SK-N-SH (cell line): ENCODE measurements around the gene CSRNP2. TPM values are rescaled to one million over a fixed set of nuclear protein-coding genes. Genes with fewer than 3 reads are reported as not detected.

Source experiments
- CTCF ChIA-PET: fragments of 300-600, 350-600 bp; formaldehyde crosslinking; extraction: SDS; loops from one replicate; lab custom pipeline; 2021; lab: Yijun Ruan, JAX
- POLR2A ChIA-PET: fragments of 350-600 bp; sonication (Branson Sonifier 250); formaldehyde crosslinking; extraction: SDS; loops from one replicate; lab custom pipeline; 2020; ENCODE audit warnings: antibody characterized with exemption, inconsistent platforms; lab: Yijun Ruan, JAX
- DNase-seq: peaks from one replicate; pipeline ENCODE4 v3.0.0; 2012
- H2AFZ ChIP-seq: fragments of 200-600 bp; sonication (generic); 2 replicates; pipeline ENCODE4 v1.8.1; 2016; ENCODE audit warnings: antibody characterized with exemption, mild to moderate bottlenecking, low read depth
- H3F3A ChIP-seq: fragments of 200-600 bp; sonication (generic); replicated peaks from 2 replicates; pipeline ENCODE3; 2016; ENCODE audit warnings: antibody characterized with exemption, mild to moderate bottlenecking; ENCODE audit not compliant: insufficient read depth
- H3K27ac ChIP-seq, 2 experiments: fragments of 200-500 bp in 1 of 2; fragments of 200-600 bp in 1 of 2; sonication (Bioruptor generic) in 1 of 2; sonication (generic), shearing (Covaris generic) in 1 of 2; 2 replicates each; pipeline versions ENCODE4 v1.5.1 to v1.6.1; 2014 to 2016; ENCODE audit warnings: low read depth in 2 of 2, inconsistent platforms in 1 of 2, low read length in 1 of 2, mild to moderate bottlenecking in 1 of 2, mixed read lengths in 1 of 2
- H3K27me3 ChIP-seq: fragments of 200-600 bp; sonication (generic), shearing (Covaris generic); 2 replicates; pipeline ENCODE4 v1.6.1; 2016; ENCODE audit warnings: mixed run types; ENCODE audit not compliant: insufficient read depth
- H3K36me3 ChIP-seq, 2 experiments: fragments of 200-500 bp in 1 of 2; fragments of 200-600 bp in 1 of 2; sonication (Bioruptor generic) in 1 of 2; sonication (generic) in 1 of 2; replicated peaks in 1 of 2; 2 replicates each; pipeline versions ENCODE3 to v1.5.1; 2014 to 2016; ENCODE audit warnings: low read length in 1 of 2, mild to moderate bottlenecking in 1 of 2; ENCODE audit not compliant: insufficient read depth in 2 of 2, control insufficient read depth in 1 of 2
- H3K4me1 ChIP-seq, 2 experiments: fragments of 200-500 bp in 1 of 2; fragments of 200-600 bp in 1 of 2; sonication (Bioruptor generic) in 1 of 2; sonication (generic), shearing (Covaris generic) in 1 of 2; 2 replicates each; pipeline versions ENCODE4 v1.5.1 to v1.6.1; 2014 to 2016; ENCODE audit warnings: low read depth in 1 of 2, low read length in 1 of 2, mixed run types in 1 of 2; ENCODE audit not compliant: insufficient read depth in 2 of 2, control insufficient read depth in 1 of 2
- H3K4me2 ChIP-seq: fragments of 200-600 bp; sonication (generic), shearing (Covaris generic); 2 replicates; pipeline ENCODE4 v1.6.1; 2017; ENCODE audit warnings: mixed run types
- H3K4me3 ChIP-seq, 2 experiments: fragments of 200-500 bp in 1 of 2; fragments of 200-600 bp in 1 of 2; sonication (Bioruptor generic) in 1 of 2; sonication (generic), shearing (Covaris generic) in 1 of 2; 2 replicates each; pipeline versions ENCODE4 v1.5.1 to v1.8.1; 2014 to 2016; ENCODE audit warnings: low read depth in 2 of 2, inconsistent platforms in 1 of 2, low read length in 1 of 2, mild to moderate bottlenecking in 1 of 2, mixed read lengths in 1 of 2, moderate library complexity in 1 of 2
- H3K79me2 ChIP-seq: fragments of 200-600 bp; sonication (generic); 2 replicates; pipeline ENCODE4 v1.8.1; 2017; ENCODE audit warnings: mild to moderate bottlenecking; ENCODE audit not compliant: insufficient read depth
- H3K9ac ChIP-seq: fragments of 200-600 bp; sonication (generic); 2 replicates; pipeline ENCODE4 v1.6.1; 2017; ENCODE audit warnings: mixed run types
- H3K9me2 ChIP-seq: fragments of 200-600 bp; sonication (generic); 2 replicates; pipeline ENCODE4 v1.6.1; 2017; ENCODE audit warnings: mixed run types
- H3K9me3 ChIP-seq: fragments of 200-600 bp; sonication (generic); 2 replicates; pipeline ENCODE4 v1.6.1; 2017; ENCODE audit warnings: mixed run types, mild to moderate bottlenecking, moderate library complexity
- H4K20me1 ChIP-seq: fragments of 200-600 bp; sonication (generic); 2 replicates; pipeline ENCODE4 v1.6.1; 2017; ENCODE audit warnings: mild to moderate bottlenecking, mixed run types; ENCODE audit not compliant: insufficient read depth
- FOXM1 ChIP-seq: IDR thresholded peaks from 2 replicates; pipeline ENCODE4 v1.4.0; 2012; ENCODE audit warnings: low read depth, mild to moderate bottlenecking
- JUND ChIP-seq: IDR thresholded peaks from 2 replicates; pipeline ENCODE4 v1.4.0; 2012
- MEF2A ChIP-seq: IDR thresholded peaks from 2 replicates; pipeline ENCODE4 v1.4.0; 2012; ENCODE audit warnings: low read depth, borderline replicate concordance
- NFIC ChIP-seq: IDR thresholded peaks from 2 replicates; pipeline ENCODE4 v1.4.0; 2012; ENCODE audit warnings: borderline replicate concordance
- PBX3 ChIP-seq: IDR thresholded peaks from 2 replicates; pipeline ENCODE4; 2012
- RAD21 ChIP-seq: IDR thresholded peaks from 2 replicates; pipeline ENCODE4 v1.6.1; 2012; ENCODE audit warnings: mild to moderate bottlenecking, low read length
- SIN3A ChIP-seq: IDR thresholded peaks from 2 replicates; pipeline ENCODE4 v1.6.1; 2012; ENCODE audit warnings: low read depth, mild to moderate bottlenecking, low read length, moderate library complexity, borderline replicate concordance
- SMC3 ChIP-seq: IDR thresholded peaks from 2 replicates; pipeline ENCODE4 v1.6.1; 2012; ENCODE audit warnings: low read depth, low read length, improper control_type of control experiment
- TCF12 ChIP-seq: IDR thresholded peaks from 2 replicates; pipeline ENCODE4 v1.4.0; 2012
- USF1 ChIP-seq: IDR thresholded peaks from 2 replicates; pipeline ENCODE4 v1.4.0; 2012; ENCODE audit warnings: low read depth, borderline replicate concordance
- USF2 ChIP-seq: fragments of 150-350 bp; IDR thresholded peaks from 2 replicates; pipeline ENCODE4 v1.6.1; 2017; ENCODE audit warnings: antibody characterized with exemption, low read length, low read depth, borderline replicate concordance
- ZBTB33 ChIP-seq: IDR thresholded peaks from 2 replicates; pipeline ENCODE4 v1.4.0; 2012; ENCODE audit warnings: low read depth, borderline replicate concordance
- WGBS: methylation state at CpG from one replicate; pipeline ENCODE4 v1.1.6; 2017; ENCODE audit warnings: low lambda C conversion rate; 5-methylcytosine and 5-hydroxymethylcytosine counted together
- polyA plus RNA-seq, 3 experiments: library from polyadenylated mRNA; depleted of rRNA; stranded (reverse); fragments of >200 nt; gene quantifications; 2 replicates each; pipeline ENCODE4 v1.2.3, GENCODE V29; 2012

Gene CSRNP2
- polyA plus RNA-seq, 1 of the 3 experiments (the other 2 are of a cell fraction): 18.7 TPM

- ChIA-PET POLR2A (no interaction called here), CTCF (interaction anchor here (0.8 to 1.1 kb wide), 2 partner anchors 15 to 19 kb away, joined by 3 read pairs; no protein-coding TSS in a partner anchor)
- no peak overlapping the region for H3K9ac ChIP-seq
- H3K9me2 ChIP-seq: no peaks in the 10 kb centered on the region
- no peak overlapping the region for H2AFZ ChIP-seq
- H3K27ac ChIP-seq: no peak overlapping the region
- no peak overlapping the region for H3K4me2 ChIP-seq
- H3K4me3 ChIP-seq: no peak overlapping the region
- H3K79me2 ChIP-seq: peaks cover 21% of the 10 kb centered on the region
- no peak for TF ChIP-seq MEF2A
- TF ChIP-seq ZBTB33: no peak
- TF ChIP-seq SMC3: no peak
- TF ChIP-seq JUND: no peak
- TF ChIP-seq USF1: no peak
- TF ChIP-seq SIN3A: no peak
- no peak for TF ChIP-seq FOXM1
- TF ChIP-seq USF2: no peak
- TF ChIP-seq RAD21: no peak
- TF ChIP-seq TCF12: no peak
- TF ChIP-seq PBX3: no peak
- H4K20me1 ChIP-seq: peaks cover 3% of the 10 kb centered on the region
- peaks cover 20% of the 10 kb centered on the region for H3F3A ChIP-seq
- H3K27me3 ChIP-seq: no peaks in the 10 kb centered on the region
- H3K36me3 ChIP-seq: peaks cover 2 to 3% of the 10 kb centered on the region in 2 experiments
- WGBS: 93% methylated on average over 3 of the region's 3 CpGs
- H3K9me3 ChIP-seq: no peaks in the 10 kb centered on the region
- DNase-seq: no peak
- peaks cover 0 to 9% of the 10 kb centered on the region in 2 experiments; a peak in 2 of 4 replicates for H3K4me1 ChIP-seq
These were observed 45.5 kb upstream of the CSRNP2 start for GRCh38 chr12:51128919-51129318.

GRCh38 chr12:51127050-51127729, 43.8 kb upstream of the CSRNP2 start:
- H3K27ac ChIP-seq: no peak overlapping the region
- DNase-seq: no peak
- no peak for TF ChIP-seq USF1
- no peak for TF ChIP-seq NFIC
- TF ChIP-seq TCF12: no peak
- TF ChIP-seq, all 33 proteins: peak for 0
- Histone ChIP-seq H3K79me2 (peaks cover 21% of the 10 kb centered on the region), H3K9ac (no peak overlapping the region), H3K27me3 (no peaks in the 10 kb centered on the region), H2AFZ (no peak overlapping the region), H3K9me3 (no peaks in the 10 kb centered on the region), H3K36me3 (peaks cover 3 to 6% of the 10 kb centered on the region in 2 experiments), H3K4me1 (peaks cover 0 to 9% of the 10 kb centered on the region in 2 experiments; a peak in 2 of 4 replicates), H4K20me1 (peaks cover 6% of the 10 kb centered on the region), H3K9me2 (no peaks in the 10 kb centered on the region), H3K4me3 (no peak overlapping the region), H3F3A (peaks cover 19% of the 10 kb centered on the region), H3K4me2 (no peak overlapping the region; the same call in 1 of the 2 replicates)
- 96% methylated on average over 2 of the region's 2 CpGs for WGBS
- POLR2A ChIA-PET: no interaction called here
- CTCF ChIA-PET: no interaction called here
